Muscle layer of colon (tissue), 2 donors: ENCODE results near the gene P4HTM.

Experiments used
- H3K27ac ChIP-seq: one replicate; pipeline ENCODE4 v1.7.0; 2013; ENCODE audit warnings: low read depth, mild to moderate bottlenecking, low read length, moderate library complexity
- H3K27me3 ChIP-seq, 2 donors: one replicate each; pipeline ENCODE4 v1.7.0; 2013; ENCODE audit warnings: low read length in 2 of 2, mild to moderate bottlenecking in 2 of 2; ENCODE audit not compliant: insufficient read depth in 2 of 2, control insufficient read depth in 1 of 2
- H3K36me3 ChIP-seq: one replicate; pipeline ENCODE4 v1.7.0; 2013; ENCODE audit warnings: mild to moderate bottlenecking, low read length; ENCODE audit not compliant: insufficient read depth
- H3K4me1 ChIP-seq: one replicate; pipeline ENCODE4 v1.7.0; 2013; ENCODE audit warnings: mild to moderate bottlenecking, low read length; ENCODE audit not compliant: insufficient read depth
- H3K4me3 ChIP-seq, 2 donors: one replicate each; pipeline ENCODE4 v1.7.0; 2013; ENCODE audit warnings: low read length in 2 of 2, low read depth in 1 of 2, mild to moderate bottlenecking in 1 of 2, moderate library complexity in 1 of 2
- H3K9ac ChIP-seq: one replicate; pipeline ENCODE4 v1.7.0; 2013; ENCODE audit warnings: low read length
- H3K9me3 ChIP-seq: one replicate; pipeline ENCODE4 v1.7.0; 2013; ENCODE audit warnings: mild to moderate bottlenecking, low read length
- donor health status: abdominal sarcoma.
- donor health status: Adenocarcinoma of cecum.

Gene P4HTM

GRCh38 chr3:48985831-48986376 lies 4.1 kb upstream of the P4HTM start:
- peaks cover 52% of the 10 kb centered on the region for H3K36me3 ChIP-seq

GRCh38 chr3:48989126-48989795 lies 780 bp upstream of the P4HTM start:
- H3K9ac ChIP-seq = peak overlapping the region; percentile 97
- H3K36me3 ChIP-seq = peaks cover 23% of the 10 kb centered on the region
- no peaks in the 10 kb centered on the region for H3K9me3 ChIP-seq
- no peaks in the 10 kb centered on the region for H3K27me3 ChIP-seq
- peak overlapping the region; percentile 63 to 94 for H3K4me3 ChIP-seq
- peak overlapping the region; percentile 97 for H3K27ac ChIP-seq
- H3K4me1 ChIP-seq = peaks cover 18% of the 10 kb centered on the region

More at GRCh38 chr3:48985831-48986376, 4.1 kb upstream of the P4HTM start:
- Histone ChIP-seq H3K4me1 (peaks cover 9% of the 10 kb centered on the region), H3K9me3 (no peaks in the 10 kb centered on the region), H3K9ac (no peak overlapping the region), H3K4me3 (no peak overlapping the region), H3K27ac (no peak overlapping the region), H3K27me3 (no peaks in the 10 kb centered on the region)

- H3K27me3 ChIP-seq = no peaks in the 10 kb centered on the region
- peak overlapping the region; percentile 97 for H3K27ac ChIP-seq
- peak overlapping the region; percentile 53 for H3K9ac ChIP-seq
- H3K9me3 ChIP-seq = no peaks in the 10 kb centered on the region
- H3K4me1 ChIP-seq = peaks cover 18% of the 10 kb centered on the region
- peaks cover 7% of the 10 kb centered on the region for H3K36me3 ChIP-seq
- H3K4me3 ChIP-seq = peak overlapping the region; percentile 63 to 94
Observed at GRCh38 chr3:48990636-48991469, 812 bp downstream of the P4HTM start.

- H3K4me3 ChIP-seq = peak overlapping the region in 1 of 2 donors; percentile 63
- H3K36me3 ChIP-seq = no peaks in the 10 kb centered on the region
- no peaks in the 10 kb centered on the region for H3K9me3 ChIP-seq
- no peak overlapping the region for H3K27ac ChIP-seq
- no peak overlapping the region for H3K9ac ChIP-seq
- H3K4me1 ChIP-seq = peaks cover 18% of the 10 kb centered on the region
- H3K27me3 ChIP-seq = no peaks in the 10 kb centered on the region
Observed at GRCh38 chr3:48991851-48992545, 2.0 kb downstream of the P4HTM start.

- no peaks in the 10 kb centered on the region for H3K27me3 ChIP-seq
- no peak overlapping the region for H3K27ac ChIP-seq
- no peaks in the 10 kb centered on the region for H3K36me3 ChIP-seq
Observed at GRCh38 chr3:48993834-48994233, 3.8 kb downstream of the P4HTM start.

GRCh38 chr3:48996640-48997039 lies 6.6 kb downstream of the P4HTM start:
- Histone ChIP-seq H3K9me3 (no peaks in the 10 kb centered on the region), H3K27me3 (no peaks in the 10 kb centered on the region), H3K9ac (no peak overlapping the region), H3K4me3 (no peak overlapping the region), H3K4me1 (peaks cover 2% of the 10 kb centered on the region), H3K27ac (no peak overlapping the region), H3K36me3 (no peaks in the 10 kb centered on the region)

More at GRCh38 chr3:48993834-48994233, 3.8 kb downstream of the P4HTM start:
- Histone ChIP-seq H3K9me3 (no peaks in the 10 kb centered on the region), H3K4me1 (peaks cover 18% of the 10 kb centered on the region), H3K9ac (no peak overlapping the region), H3K4me3 (no peak overlapping the region)

GRCh38 chr3:48997102-48997635 lies 7.1 kb downstream of the P4HTM start:
- Histone ChIP-seq H3K4me1 (no peaks in the 10 kb centered on the region), H3K27me3 (no peaks in the 10 kb centered on the region), H3K9ac (no peak overlapping the region)

GRCh38 chr3:48997714-48998637 lies 7.9 kb downstream of the P4HTM start:
- H3K36me3 ChIP-seq = no peaks in the 10 kb centered on the region
- H3K9ac ChIP-seq = no peak overlapping the region
- no peaks in the 10 kb centered on the region for H3K9me3 ChIP-seq
- H3K4me3 ChIP-seq = no peak overlapping the region
- H3K27ac ChIP-seq = no peak overlapping the region
- H3K4me1 ChIP-seq = no peaks in the 10 kb centered on the region
- no peaks in the 10 kb centered on the region for H3K27me3 ChIP-seq

More at GRCh38 chr3:48997102-48997635, 7.1 kb downstream of the P4HTM start:
- Histone ChIP-seq H3K9me3 (no peaks in the 10 kb centered on the region), H3K4me3 (no peak overlapping the region), H3K36me3 (no peaks in the 10 kb centered on the region), H3K27ac (no peak overlapping the region)

- Histone ChIP-seq H3K27me3 (no peaks in the 10 kb centered on the region), H3K4me1 (no peaks in the 10 kb centered on the region), H3K4me3 (no peak overlapping the region), H3K27ac (no peak overlapping the region), H3K9ac (no peak overlapping the region), H3K9me3 (no peaks in the 10 kb centered on the region), H3K36me3 (no peaks in the 10 kb centered on the region)
Observed at GRCh38 chr3:48999085-48999858, 9.2 kb downstream of the P4HTM start.

- no peak overlapping the region for H3K9ac ChIP-seq
Observed at GRCh38 chr3:49001155-49001554, 11.1 kb downstream of the P4HTM start.

More at GRCh38 chr3:49001155-49001554, 11.1 kb downstream of the P4HTM start:
- H3K36me3 ChIP-seq = no peaks in the 10 kb centered on the region
- H3K27me3 ChIP-seq = no peaks in the 10 kb centered on the region
- peaks cover 1% of the 10 kb centered on the region for H3K4me1 ChIP-seq
- no peak overlapping the region for H3K27ac ChIP-seq
- H3K4me3 ChIP-seq = no peak overlapping the region
- H3K9me3 ChIP-seq = no peaks in the 10 kb centered on the region
